ENCODE data around the gene ACOT12. TPM values are rescaled to one million over a fixed set of nuclear protein-coding genes. Genes with fewer than 3 reads are reported as not detected.

The ACOT12 gene
- total RNA-seq, 2 donors from 2014 or later: not detected

DNA sequence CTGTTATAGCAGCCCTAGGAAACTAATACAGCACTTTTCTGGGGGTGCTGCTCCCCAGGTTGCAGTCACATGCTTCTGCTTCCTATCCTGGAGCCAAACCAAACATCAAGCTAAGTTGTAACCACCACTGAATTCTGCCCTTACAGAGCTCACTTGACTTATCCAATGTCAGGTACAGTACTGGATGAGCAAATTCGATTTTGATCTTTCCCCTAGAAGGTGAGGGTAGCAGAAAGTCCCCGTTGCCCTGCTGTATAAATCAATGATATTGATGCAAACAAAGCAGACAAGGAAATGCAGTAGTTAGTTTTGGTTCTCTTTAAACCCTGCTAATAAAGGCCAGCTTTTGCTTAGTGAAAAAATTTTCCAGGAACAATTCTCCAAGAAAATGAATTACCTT lies 56.1 kb downstream of the ACOT12 start:
- WGBS, 2 donors: 45 to 48% methylated on average over 2 of the region's 2 CpGs
- DNase-seq: no peak
- H3K27me3 ChIP-seq: no peaks in the 10 kb centered on the region
- H3K9me3 ChIP-seq: no peaks in the 10 kb centered on the region
- TF ChIP-seq, protein P1, sequence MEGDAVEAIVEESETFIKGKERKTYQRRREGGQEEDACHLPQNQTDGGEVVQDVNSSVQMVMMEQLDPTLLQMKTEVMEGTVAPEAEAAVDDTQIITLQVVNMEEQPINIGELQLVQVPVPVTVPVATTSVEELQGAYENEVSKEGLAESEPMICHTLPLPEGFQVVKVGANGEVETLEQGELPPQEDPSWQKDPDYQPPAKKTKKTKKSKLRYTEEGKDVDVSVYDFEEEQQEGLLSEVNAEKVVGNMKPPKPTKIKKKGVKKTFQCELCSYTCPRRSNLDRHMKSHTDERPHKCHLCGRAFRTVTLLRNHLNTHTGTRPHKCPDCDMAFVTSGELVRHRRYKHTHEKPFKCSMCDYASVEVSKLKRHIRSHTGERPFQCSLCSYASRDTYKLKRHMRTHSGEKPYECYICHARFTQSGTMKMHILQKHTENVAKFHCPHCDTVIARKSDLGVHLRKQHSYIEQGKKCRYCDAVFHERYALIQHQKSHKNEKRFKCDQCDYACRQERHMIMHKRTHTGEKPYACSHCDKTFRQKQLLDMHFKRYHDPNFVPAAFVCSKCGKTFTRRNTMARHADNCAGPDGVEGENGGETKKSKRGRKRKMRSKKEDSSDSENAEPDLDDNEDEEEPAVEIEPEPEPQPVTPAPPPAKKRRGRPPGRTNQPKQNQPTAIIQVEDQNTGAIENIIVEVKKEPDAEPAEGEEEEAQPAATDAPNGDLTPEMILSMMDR (IDR thresholded peaks at IDR 0.05): no peak
- TF ChIP-seq POLR2A (IDR thresholded peaks at IDR 0.05): no peak
- H3K27ac ChIP-seq: no peak overlapping the region
- H3K4me1 ChIP-seq: no peaks in the 10 kb centered on the region
- no peak for ATAC-seq
- H3K4me3 ChIP-seq: no peak overlapping the region
- intact Hi-C loops (cut with DNase I): no loop called here
- H3K36me3 ChIP-seq (replicated peaks in 1 of 2; ENCODE audit: insufficient read depth in 1 of 2, low read depth in 2 of 2): no peaks in the 10 kb centered on the region

DNA sequence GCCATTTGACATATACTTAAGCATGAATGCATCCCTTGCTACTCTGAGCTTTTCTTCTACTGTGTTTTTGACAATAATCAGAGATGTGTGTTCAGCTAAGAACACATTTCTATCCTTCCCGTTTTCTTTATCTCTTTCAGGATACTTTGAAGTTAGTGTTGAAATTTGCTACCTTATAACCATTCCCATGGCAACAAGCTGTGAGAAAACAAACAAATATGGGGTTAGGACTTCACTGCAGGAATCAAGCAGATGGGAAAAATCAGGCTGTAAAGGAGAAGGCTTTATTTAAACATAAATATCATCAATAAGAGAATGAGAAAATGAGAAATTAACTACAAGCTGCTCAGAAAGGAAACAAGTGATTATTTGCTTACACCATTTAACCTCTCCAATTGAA lies 57.4 kb downstream of the ACOT12 start:
- DNase-seq (no peak), ATAC-seq (no peak)
- intact Hi-C loops (cut with DNase I): no loop called here
- H3K9me3 ChIP-seq: no peaks in the 10 kb centered on the region
- H3K4me1 ChIP-seq: no peaks in the 10 kb centered on the region
- 4 to 26% methylated on average over 1 of the region's 1 CpG for WGBS, 2 donors
- no peaks in the 10 kb centered on the region for H3K36me3 ChIP-seq (replicated peaks in 1 of 2; ENCODE audit: insufficient read depth in 1 of 2, low read depth in 2 of 2)
- TF ChIP-seq POLR2A (IDR thresholded peaks at IDR 0.05): no peak
- TF ChIP-seq, protein P1 (IDR thresholded peaks at IDR 0.05): no peak
- H3K4me3 ChIP-seq: no peak overlapping the region
- no peaks in the 10 kb centered on the region for H3K27me3 ChIP-seq
- no peak overlapping the region for H3K27ac ChIP-seq

DNA sequence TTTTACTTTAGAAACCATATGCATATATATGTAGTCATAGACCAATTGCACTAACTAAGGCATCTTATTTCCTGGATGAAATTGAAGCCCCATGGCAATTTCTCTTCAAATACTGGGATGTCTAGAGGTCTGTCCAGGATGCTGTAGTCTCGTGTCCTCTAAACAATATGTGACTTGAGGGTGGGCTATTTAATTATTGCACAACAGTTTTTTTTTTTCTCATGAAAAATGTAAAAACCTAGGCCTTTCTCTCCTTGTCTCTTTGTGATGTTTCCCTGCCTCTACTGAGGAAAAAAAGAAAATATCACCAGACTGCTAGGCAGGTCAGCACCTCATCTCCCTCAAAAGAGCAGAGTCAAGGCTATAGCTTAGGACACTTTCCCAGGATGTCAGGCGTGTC lies 58.0 kb downstream of the ACOT12 start:
- TF ChIP-seq POLR2A (IDR thresholded peaks at IDR 0.05): no peak
- TF ChIP-seq, protein P1 (IDR thresholded peaks at IDR 0.05): no peak
- H3K36me3 ChIP-seq (replicated peaks in 1 of 2; ENCODE audit: insufficient read depth in 1 of 2, low read depth in 2 of 2): no peaks in the 10 kb centered on the region
- DNase-seq (no peak), ATAC-seq (no peak)
- no peaks in the 10 kb centered on the region for H3K9me3 ChIP-seq
- intact Hi-C loops (cut with DNase I): no loop called here
- no peaks in the 10 kb centered on the region for H3K27me3 ChIP-seq
- H3K27ac ChIP-seq: no peak overlapping the region
- 76 to 87% methylated on average over 2 of the region's 2 CpGs for whole genome bisulfite sequencing, 2 donors
- no peaks in the 10 kb centered on the region for H3K4me1 ChIP-seq
- H3K4me3 ChIP-seq: no peak overlapping the region

DNA sequence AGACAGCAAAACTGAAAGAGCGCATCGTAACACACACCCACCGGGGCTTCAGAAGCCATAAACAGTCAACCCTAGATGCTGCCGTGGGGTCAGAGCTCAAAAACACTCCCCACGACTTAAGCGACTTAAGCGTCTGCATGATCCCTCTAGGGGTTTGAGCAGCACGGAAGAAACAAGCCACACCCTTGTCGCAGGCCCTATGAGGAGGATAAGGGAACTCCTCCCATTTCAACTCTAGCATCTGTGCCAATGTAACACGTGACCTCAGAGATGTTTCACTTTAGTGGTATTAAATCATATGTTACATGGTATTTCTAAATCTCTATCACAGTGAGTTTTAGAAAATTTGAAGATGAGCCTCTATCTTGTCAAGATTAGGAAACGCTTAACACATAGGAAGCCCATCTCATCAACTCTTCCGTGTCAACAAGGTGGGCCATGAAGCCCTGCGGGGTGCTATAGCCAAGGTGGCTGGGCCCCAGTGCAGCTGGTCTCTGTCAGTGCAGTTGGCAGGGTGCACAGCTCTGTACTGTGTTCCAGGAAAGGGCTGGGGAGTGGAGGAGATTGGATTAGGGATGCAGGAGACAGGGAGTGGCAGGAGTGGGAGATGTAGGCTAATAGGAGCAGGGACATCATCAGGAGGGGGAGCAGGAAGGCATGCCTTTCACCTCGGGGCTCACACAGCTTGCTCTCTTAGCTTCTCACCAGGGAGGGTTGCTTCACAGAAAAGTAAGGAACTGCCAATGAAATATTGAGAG lies 59.5 kb downstream of the ACOT12 start:
- H3K36me3 ChIP-seq (replicated peaks in 1 of 2; ENCODE audit: insufficient read depth in 1 of 2, low read depth in 2 of 2): no peaks in the 10 kb centered on the region
- intact Hi-C loops (cut with DNase I): no loop called here
- H3K4me3 ChIP-seq: no peak overlapping the region
- H3K27me3 ChIP-seq: no peaks in the 10 kb centered on the region
- H3K4me1 ChIP-seq: no peaks in the 10 kb centered on the region
- WGBS, 2 donors: 69 to 77% methylated on average over 14 of the region's 14 CpGs
- no peaks in the 10 kb centered on the region for H3K9me3 ChIP-seq
- H3K27ac ChIP-seq: no peak overlapping the region
- TF ChIP-seq, protein P1 (IDR thresholded peaks at IDR 0.05): no peak
- no peak for TF ChIP-seq POLR2A (IDR thresholded peaks at IDR 0.05)
- DNase-seq: no peak
- ATAC-seq: no peak

DNA sequence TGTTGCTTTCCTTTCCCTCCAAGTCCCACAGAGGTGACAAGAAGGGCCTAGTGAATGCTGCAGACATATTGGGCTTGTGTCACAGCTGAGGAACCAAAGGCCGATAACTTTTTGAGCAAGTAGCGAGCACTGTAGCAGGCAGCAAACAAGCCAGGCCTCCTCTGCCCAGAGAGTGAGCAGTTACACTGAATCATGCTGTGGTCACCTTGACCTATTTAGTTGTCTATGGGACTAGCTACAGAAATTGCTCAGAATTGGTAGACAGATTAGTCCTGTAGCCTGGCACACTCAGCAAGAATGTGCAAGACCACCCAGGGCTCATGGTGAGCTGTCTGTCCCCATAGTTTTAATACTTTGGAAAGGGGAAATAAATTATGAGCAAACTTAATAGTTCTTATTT lies 67.4 kb downstream of the ACOT12 start:
- TF ChIP-seq, protein P1 (IDR thresholded peaks at IDR 0.05): no peak
- TF ChIP-seq POLR2A (IDR thresholded peaks at IDR 0.05): no peak
- Histone ChIP-seq H3K4me1 (no peaks in the 10 kb centered on the region), H3K27me3 (no peaks in the 10 kb centered on the region), H3K27ac (no peak overlapping the region), H3K36me3 (replicated peaks in 1 of 2; ENCODE audit: insufficient read depth in 1 of 2, low read depth in 2 of 2) (no peaks in the 10 kb centered on the region), H3K4me3 (no peak overlapping the region), H3K9me3 (no peaks in the 10 kb centered on the region)
- DNase-seq (no peak), ATAC-seq (no peak)
- 100% methylated on average over 2 of the region's 2 CpGs; no CpG with 5 or more reads in 1 of the 2 donors for WGBS, 2 donors
- intact Hi-C loops (cut with DNase I): no loop called here

Data from body of pancreas (tissue), 4 donors.